OCI-LY7 (cell line): Measurements from ENCODE around the gene DHPS. TPM values are rescaled to one million over a fixed set of nuclear protein-coding genes. Genes with fewer than 3 reads are reported as not detected.
A peak's percentile ranks its signal among the peaks of the same experiment; 100 is the strongest.

ENCODE experiments used
- BruUV-seq: library from RNA; stranded (reverse); fragments of 400-500 nt; replicated peaks from 2 replicates; lab custom pipeline; 2021; lab: Mats Ljungman, UMichigan
- CTCF ChIA-PET: fragments of 300-600 bp; sonication (Branson Sonifier 250); formaldehyde crosslinking; loops from one replicate; lab custom pipeline; 2022; ENCODE audit warnings: antibody characterized with exemption; ENCODE audit not compliant: unreplicated experiment; lab: Charles Lee
- POLR2A ChIA-PET: fragments of 300-600 bp; sonication (Branson Sonifier 250); formaldehyde crosslinking; loops from one replicate; lab custom pipeline; 2022; ENCODE audit warnings: antibody characterized with exemption; lab: Charles Lee
- DNase-seq: peaks from one replicate; pipeline ENCODE4 v3.0.0-alpha.2; 2015; ENCODE audit warnings: low spot score
- H2AFZ ChIP-seq: fragments of 200-600 bp; sonication (generic), shearing (Covaris generic); 2 replicates; pipeline ENCODE4 v1.6.1; 2014; ENCODE audit warnings: mild to moderate bottlenecking, antibody characterized with exemption, low read length, moderate library complexity
- H3K27ac ChIP-seq: fragments of 200-600 bp; sonication (generic); 2 replicates; pipeline ENCODE4 v1.5.1; 2014; ENCODE audit warnings: mixed run types, low read depth, mild to moderate bottlenecking, moderate library complexity, low read length, inconsistent platforms; ENCODE audit not compliant: poor library complexity, severe bottlenecking
- H3K36me3 ChIP-seq: fragments of 200-600 bp; sonication (generic); 2 replicates; pipeline ENCODE4 v1.6.1; 2014; ENCODE audit warnings: mild to moderate bottlenecking, antibody characterized with exemption, low read length, moderate library complexity, mixed read lengths; ENCODE audit not compliant: insufficient read depth
- H3K4me1 ChIP-seq: fragments of 200-600 bp; sonication (generic); 2 replicates; pipeline ENCODE4 v1.5.1; 2014; ENCODE audit warnings: mild to moderate bottlenecking, low read length; ENCODE audit not compliant: insufficient read depth, poor library complexity, severe bottlenecking
- H3K4me2 ChIP-seq: fragments of 200-600 bp; sonication (generic); 2 replicates; pipeline ENCODE4 v1.6.1; 2014; ENCODE audit warnings: mild to moderate bottlenecking, low read length
- H3K4me3 ChIP-seq: fragments of 200-600 bp; sonication (generic); 2 replicates; pipeline ENCODE4 v1.5.1; 2014; ENCODE audit warnings: mild to moderate bottlenecking, low read depth, low read length; ENCODE audit not compliant: poor library complexity, severe bottlenecking
- H3K79me2 ChIP-seq: fragments of 200-600 bp; sonication (generic); 2 replicates; pipeline ENCODE4 v1.6.1; 2016; ENCODE audit warnings: low read depth, mild to moderate bottlenecking, low read length, moderate library complexity, mixed read lengths; ENCODE audit not compliant: insufficient read depth
- H3K9me2 ChIP-seq: fragments of 200-600 bp; sonication (generic); 2 replicates; pipeline ENCODE4 v1.6.1; 2016; ENCODE audit warnings: mild to moderate bottlenecking, low read length, mixed read lengths; ENCODE audit not compliant: insufficient read depth
- H3K9me3 ChIP-seq: fragments of 200-600 bp; sonication (generic); 2 replicates; pipeline ENCODE4 v1.6.1; 2014; ENCODE audit warnings: mild to moderate bottlenecking, mixed run types, low read length, mixed read lengths
- H4K20me1 ChIP-seq: fragments of 200-600 bp; sonication (generic); 2 replicates; pipeline ENCODE4 v1.6.1; 2014; ENCODE audit warnings: mild to moderate bottlenecking, antibody characterized with exemption, low read length, moderate library complexity, mixed read lengths; ENCODE audit not compliant: insufficient read depth
- EZH2phosphoT487 ChIP-seq: fragments of 200-600 bp; sonication (generic); IDR thresholded peaks from 2 replicates; pipeline ENCODE4 v1.6.1; 2018; ENCODE audit warnings: low read depth, borderline replicate concordance, mild to moderate bottlenecking, mixed run types, antibody characterized with exemption, low read length, moderate library complexity, mixed read lengths
- intact Hi-C: fragments of 100-400 bp; cut with micrococcal nuclease; formaldehyde crosslinking; loops from one replicate; pipeline ENCODE4 v1.10.0; 2022; ENCODE audit not compliant: unreplicated experiment
- total RNA-seq, 2 experiments: library from RNA; depleted of rRNA in 1 of 2; stranded (reverse); fragments of >200 nt in 1 of 2; shearing (Covaris generic) in 1 of 2; gene quantifications; 2 replicates each; pipeline ENCODE4 v1.2.3, GENCODE V29; 2014 to 2022
- TF ChIP-seq, protein P1 (sequence below): fragments of 200-600 bp; sonication (generic); conservative IDR thresholded peaks from 2 replicates; pipeline ENCODE4 v1.5.1; 2014; ENCODE audit warnings: mild to moderate bottlenecking, antibody characterized with exemption, low read length, moderate library complexity, mixed read lengths

The DHPS gene
- total RNA-seq, 2 experiments from 2014 or later = 101 to 102 TPM

DNA sequence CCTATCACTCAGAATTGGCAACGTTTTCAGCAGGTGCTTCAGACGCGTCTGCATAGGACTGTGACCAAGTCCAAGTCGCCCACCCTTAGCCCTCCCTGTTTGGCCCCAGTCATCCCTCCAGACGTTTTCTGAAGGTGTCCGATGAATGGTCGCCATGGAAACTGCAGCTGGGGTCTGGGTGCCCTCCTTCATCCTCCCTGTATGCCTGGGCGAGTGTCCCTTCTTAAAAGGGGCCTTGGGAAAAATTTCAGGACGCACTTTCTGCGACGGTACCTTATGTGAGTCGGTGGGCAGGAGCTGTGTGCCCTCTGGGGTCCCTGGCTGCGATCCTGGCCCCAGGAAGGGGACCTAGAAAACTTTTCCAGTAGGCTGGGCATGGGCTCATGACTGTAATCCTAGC, 40.2 kb downstream of the DHPS start:
- DNase-seq = no peak
- H3K4me3 ChIP-seq = no peak overlapping the region
- no peaks in the 10 kb centered on the region for H3K9me2 ChIP-seq
- H3K4me2 ChIP-seq = no peak overlapping the region
- no peak overlapping the region for H2AFZ ChIP-seq
- intact Hi-C loops = loop anchor here (2.0 kb wide), 1 partner anchor 77 kb away; no protein-coding TSS in a partner anchor
- no peaks in the 10 kb centered on the region for H4K20me1 ChIP-seq
- POLR2A ChIA-PET = no interaction called here
- CTCF ChIA-PET = no interaction called here
- no peak for TF ChIP-seq EZH2phosphoT487
- TF ChIP-seq, protein P1, sequence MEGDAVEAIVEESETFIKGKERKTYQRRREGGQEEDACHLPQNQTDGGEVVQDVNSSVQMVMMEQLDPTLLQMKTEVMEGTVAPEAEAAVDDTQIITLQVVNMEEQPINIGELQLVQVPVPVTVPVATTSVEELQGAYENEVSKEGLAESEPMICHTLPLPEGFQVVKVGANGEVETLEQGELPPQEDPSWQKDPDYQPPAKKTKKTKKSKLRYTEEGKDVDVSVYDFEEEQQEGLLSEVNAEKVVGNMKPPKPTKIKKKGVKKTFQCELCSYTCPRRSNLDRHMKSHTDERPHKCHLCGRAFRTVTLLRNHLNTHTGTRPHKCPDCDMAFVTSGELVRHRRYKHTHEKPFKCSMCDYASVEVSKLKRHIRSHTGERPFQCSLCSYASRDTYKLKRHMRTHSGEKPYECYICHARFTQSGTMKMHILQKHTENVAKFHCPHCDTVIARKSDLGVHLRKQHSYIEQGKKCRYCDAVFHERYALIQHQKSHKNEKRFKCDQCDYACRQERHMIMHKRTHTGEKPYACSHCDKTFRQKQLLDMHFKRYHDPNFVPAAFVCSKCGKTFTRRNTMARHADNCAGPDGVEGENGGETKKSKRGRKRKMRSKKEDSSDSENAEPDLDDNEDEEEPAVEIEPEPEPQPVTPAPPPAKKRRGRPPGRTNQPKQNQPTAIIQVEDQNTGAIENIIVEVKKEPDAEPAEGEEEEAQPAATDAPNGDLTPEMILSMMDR = no peak
- H3K36me3 ChIP-seq = no peaks in the 10 kb centered on the region
- no TSS peak for BruUV-seq
- H3K9me3 ChIP-seq = no peaks in the 10 kb centered on the region
- H3K4me1 ChIP-seq = peaks cover 6% of the 10 kb centered on the region
- H3K27ac ChIP-seq = no peak overlapping the region
- H3K79me2 ChIP-seq = no peaks in the 10 kb centered on the region

DNA sequence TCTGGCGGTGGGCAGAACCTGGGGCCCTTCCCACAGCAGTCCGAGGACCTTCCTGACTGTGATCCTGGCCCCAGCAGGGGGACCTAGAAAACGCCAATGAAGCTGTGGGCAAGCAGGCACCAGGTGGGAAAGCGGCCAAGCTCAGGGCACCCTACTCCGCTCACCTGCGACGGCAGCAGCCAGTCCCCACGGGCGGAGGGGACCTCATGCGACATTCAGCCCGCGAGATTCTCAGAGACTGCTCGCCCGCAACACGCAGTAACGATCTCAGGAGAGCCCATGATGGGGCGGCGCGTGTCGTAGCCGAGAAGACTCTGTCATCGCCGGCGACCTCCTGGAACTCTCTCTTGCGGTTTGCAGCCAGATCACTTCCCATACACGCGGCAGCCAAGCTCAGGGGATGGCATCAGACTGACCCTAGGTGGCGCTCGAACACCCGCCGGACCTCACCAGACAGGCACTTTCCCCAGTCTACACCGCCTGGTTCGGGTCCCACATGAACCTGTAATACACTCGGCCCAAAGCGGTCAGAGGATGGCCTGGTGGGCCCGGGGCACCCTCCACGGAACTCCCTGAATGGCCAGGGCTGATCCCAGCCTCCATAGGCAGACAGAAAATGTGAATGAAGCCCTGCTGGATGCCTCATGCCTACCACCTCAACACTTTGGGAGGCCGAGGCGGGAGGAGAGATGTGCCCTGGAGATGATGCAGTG, 41.6 kb downstream of the DHPS start:
- H3K27ac ChIP-seq = no peak overlapping the region
- H3K4me2 ChIP-seq = peak overlapping the region; percentile 43; the same call in 1 of the 2 replicates
- no peaks in the 10 kb centered on the region for H4K20me1 ChIP-seq
- intact Hi-C loops = loop anchor here (1.0 to 2.0 kb wide), 2 partner anchors 32 to 75 kb away; no protein-coding TSS in a partner anchor
- H3K4me3 ChIP-seq = no peak overlapping the region
- TF ChIP-seq EZH2phosphoT487 = no peak
- TF ChIP-seq, protein P1 = peak; percentile 86
- ChIA-PET CTCF (interaction anchor here (1.0 kb wide), 1 partner anchor 66 kb away, joined by 4 read pairs; no protein-coding TSS in a partner anchor), POLR2A (interaction anchor here (0.6 kb wide), 3 partner anchors 23 to 119 kb away, joined by 3 to 4 read pairs (median 3); no protein-coding TSS in a partner anchor)
- H3K79me2 ChIP-seq = no peaks in the 10 kb centered on the region
- DNase-seq = peak; percentile 83
- no peaks in the 10 kb centered on the region for H3K9me3 ChIP-seq
- no TSS peak for BruUV-seq
- H3K36me3 ChIP-seq = no peaks in the 10 kb centered on the region
- peak overlapping the region; percentile 2; the same call in 1 of the 2 replicates for H2AFZ ChIP-seq
- H3K4me1 ChIP-seq = peaks cover 6% of the 10 kb centered on the region
- no peaks in the 10 kb centered on the region for H3K9me2 ChIP-seq
